SK-N-SH (cell line): Measurements from ENCODE around the gene CELF5. TPM values are rescaled to one million over a fixed set of nuclear protein-coding genes. Genes with fewer than 3 reads are reported as not detected.

Experiments used
- CTCF ChIA-PET: fragments of 300-600, 350-600 bp; formaldehyde crosslinking; extraction: SDS; loops from one replicate; lab custom pipeline; 2021; lab: Yijun Ruan, JAX
- POLR2A ChIA-PET: fragments of 350-600 bp; sonication (Branson Sonifier 250); formaldehyde crosslinking; extraction: SDS; loops from one replicate; lab custom pipeline; 2020; ENCODE audit warnings: antibody characterized with exemption, inconsistent platforms; lab: Yijun Ruan, JAX
- DNase-seq: peaks from one replicate; pipeline ENCODE4 v3.0.0; 2012
- H2AFZ ChIP-seq: fragments of 200-600 bp; sonication (generic); 2 replicates; pipeline ENCODE4 v1.8.1; 2016; ENCODE audit warnings: antibody characterized with exemption, mild to moderate bottlenecking, low read depth
- H3F3A ChIP-seq: fragments of 200-600 bp; sonication (generic); replicated peaks from 2 replicates; pipeline ENCODE3; 2016; ENCODE audit warnings: antibody characterized with exemption, mild to moderate bottlenecking; ENCODE audit not compliant: insufficient read depth
- H3K27ac ChIP-seq, 2 experiments: fragments of 200-500 bp in 1 of 2; fragments of 200-600 bp in 1 of 2; sonication (Bioruptor generic) in 1 of 2; sonication (generic), shearing (Covaris generic) in 1 of 2; 2 replicates each; pipeline versions ENCODE4 v1.5.1 to v1.6.1; 2014 to 2016; ENCODE audit warnings: low read depth in 2 of 2, inconsistent platforms in 1 of 2, low read length in 1 of 2, mild to moderate bottlenecking in 1 of 2, mixed read lengths in 1 of 2
- H3K27me3 ChIP-seq: fragments of 200-600 bp; sonication (generic), shearing (Covaris generic); 2 replicates; pipeline ENCODE4 v1.6.1; 2016; ENCODE audit warnings: mixed run types; ENCODE audit not compliant: insufficient read depth
- H3K36me3 ChIP-seq, 2 experiments: fragments of 200-500 bp in 1 of 2; fragments of 200-600 bp in 1 of 2; sonication (Bioruptor generic) in 1 of 2; sonication (generic) in 1 of 2; replicated peaks in 1 of 2; 2 replicates each; pipeline versions ENCODE3 to v1.5.1; 2014 to 2016; ENCODE audit warnings: low read length in 1 of 2, mild to moderate bottlenecking in 1 of 2; ENCODE audit not compliant: insufficient read depth in 2 of 2, control insufficient read depth in 1 of 2
- H3K4me1 ChIP-seq, 2 experiments: fragments of 200-500 bp in 1 of 2; fragments of 200-600 bp in 1 of 2; sonication (Bioruptor generic) in 1 of 2; sonication (generic), shearing (Covaris generic) in 1 of 2; 2 replicates each; pipeline versions ENCODE4 v1.5.1 to v1.6.1; 2014 to 2016; ENCODE audit warnings: low read depth in 1 of 2, low read length in 1 of 2, mixed run types in 1 of 2; ENCODE audit not compliant: insufficient read depth in 2 of 2, control insufficient read depth in 1 of 2
- H3K4me2 ChIP-seq: fragments of 200-600 bp; sonication (generic), shearing (Covaris generic); 2 replicates; pipeline ENCODE4 v1.6.1; 2017; ENCODE audit warnings: mixed run types
- H3K4me3 ChIP-seq, 2 experiments: fragments of 200-500 bp in 1 of 2; fragments of 200-600 bp in 1 of 2; sonication (Bioruptor generic) in 1 of 2; sonication (generic), shearing (Covaris generic) in 1 of 2; 2 replicates each; pipeline versions ENCODE4 v1.5.1 to v1.8.1; 2014 to 2016; ENCODE audit warnings: low read depth in 2 of 2, inconsistent platforms in 1 of 2, low read length in 1 of 2, mild to moderate bottlenecking in 1 of 2, mixed read lengths in 1 of 2, moderate library complexity in 1 of 2
- H3K79me2 ChIP-seq: fragments of 200-600 bp; sonication (generic); 2 replicates; pipeline ENCODE4 v1.8.1; 2017; ENCODE audit warnings: mild to moderate bottlenecking; ENCODE audit not compliant: insufficient read depth
- H3K9ac ChIP-seq: fragments of 200-600 bp; sonication (generic); 2 replicates; pipeline ENCODE4 v1.6.1; 2017; ENCODE audit warnings: mixed run types
- H3K9me2 ChIP-seq: fragments of 200-600 bp; sonication (generic); 2 replicates; pipeline ENCODE4 v1.6.1; 2017; ENCODE audit warnings: mixed run types
- H3K9me3 ChIP-seq: fragments of 200-600 bp; sonication (generic); 2 replicates; pipeline ENCODE4 v1.6.1; 2017; ENCODE audit warnings: mixed run types, mild to moderate bottlenecking, moderate library complexity
- H4K20me1 ChIP-seq: fragments of 200-600 bp; sonication (generic); 2 replicates; pipeline ENCODE4 v1.6.1; 2017; ENCODE audit warnings: mild to moderate bottlenecking, mixed run types; ENCODE audit not compliant: insufficient read depth
- EZH2phosphoT487 ChIP-seq: fragments of 200-600 bp; sonication (generic); IDR thresholded peaks from 2 replicates; pipeline ENCODE4 v1.6.1; 2017; ENCODE audit warnings: low read depth, mixed run types, mild to moderate bottlenecking, antibody characterized with exemption, moderate library complexity, borderline replicate concordance
- FOXM1 ChIP-seq: IDR thresholded peaks from 2 replicates; pipeline ENCODE4 v1.4.0; 2012; ENCODE audit warnings: low read depth, mild to moderate bottlenecking
- JUND ChIP-seq: IDR thresholded peaks from 2 replicates; pipeline ENCODE4 v1.4.0; 2012
- MAX ChIP-seq: IDR thresholded peaks from 2 replicates; pipeline ENCODE4 v1.4.0; 2012; ENCODE audit warnings: low read depth
- NRF1 ChIP-seq: IDR thresholded peaks from 2 replicates; pipeline ENCODE4 v1.6.1; 2012; ENCODE audit warnings: low read depth, mild to moderate bottlenecking, low read length
- RFX5 ChIP-seq: IDR thresholded peaks from 2 replicates; pipeline ENCODE4 v1.6.1; 2012; ENCODE audit warnings: mild to moderate bottlenecking, improper control_type of control experiment, low read length
- SIN3A ChIP-seq: IDR thresholded peaks from 2 replicates; pipeline ENCODE4 v1.6.1; 2012; ENCODE audit warnings: low read depth, mild to moderate bottlenecking, low read length, moderate library complexity, borderline replicate concordance
- SMC3 ChIP-seq: IDR thresholded peaks from 2 replicates; pipeline ENCODE4 v1.6.1; 2012; ENCODE audit warnings: low read depth, low read length, improper control_type of control experiment
- WGBS: methylation state at CpG from one replicate; pipeline ENCODE4 v1.1.6; 2017; ENCODE audit warnings: low lambda C conversion rate; 5-methylcytosine and 5-hydroxymethylcytosine counted together
- polyA plus RNA-seq, 3 experiments: library from polyadenylated mRNA; depleted of rRNA; stranded (reverse); fragments of >200 nt; gene quantifications; 2 replicates each; pipeline ENCODE4 v1.2.3, GENCODE V29; 2012
- TF ChIP-seq, protein P1 (sequence below): fragments of 150-350 bp; IDR thresholded peaks from 2 replicates; pipeline ENCODE4 v1.6.1; 2017; ENCODE audit warnings: antibody characterized with exemption, low read length, low read depth, borderline replicate concordance

Gene CELF5
- polyA plus RNA-seq, 1 of the 3 experiments (the other 2 are of a cell fraction), result 0.33 TPM

- Histone ChIP-seq H3K27ac (no peak overlapping the region), H4K20me1 (no peaks in the 10 kb centered on the region), H3K27me3 (no peaks in the 10 kb centered on the region), H3K4me1 (no peaks in the 10 kb centered on the region), H3K9me2 (no peaks in the 10 kb centered on the region), H3K79me2 (no peaks in the 10 kb centered on the region), H3K4me3 (no peak overlapping the region), H3K9me3 (no peaks in the 10 kb centered on the region), H3F3A (no peaks in the 10 kb centered on the region), H2AFZ (no peak overlapping the region), H3K36me3 (no peaks in the 10 kb centered on the region), H3K4me2 (no peak overlapping the region), H3K9ac (no peak overlapping the region)
- no peak for TF ChIP-seq JUND
- POLR2A ChIA-PET, result no interaction called here
- no peak for DNase-seq
- CTCF ChIA-PET, result interaction anchor here (3.2 kb wide), 1 partner anchor 21 kb away, joined by 15 read pairs; no protein-coding TSS in a partner anchor
- 84% methylated on average over 7 of the region's 7 CpGs for WGBS
Observed at GRCh38 chr19:3283246-3283751, 58.8 kb downstream of the CELF5 start.

- Histone ChIP-seq H3K27me3 (no peaks in the 10 kb centered on the region), H3K79me2 (no peaks in the 10 kb centered on the region), H3K27ac (no peak overlapping the region), H3K36me3 (no peaks in the 10 kb centered on the region), H4K20me1 (no peaks in the 10 kb centered on the region), H3K9ac (no peak overlapping the region), H3K9me3 (no peaks in the 10 kb centered on the region), H2AFZ (no peak overlapping the region), H3K4me3 (no peak overlapping the region), H3K9me2 (no peaks in the 10 kb centered on the region), H3K4me1 (no peaks in the 10 kb centered on the region), H3F3A (no peaks in the 10 kb centered on the region), H3K4me2 (no peak overlapping the region)
- DNase-seq, result no peak
- POLR2A ChIA-PET, result no interaction called here
- CTCF ChIA-PET, result interaction anchor here (0.5 to 3.2 kb wide), 4 partner anchors 8 to 883 kb away, joined by 3 to 15 read pairs (median 4); partner anchors contain the start of gene CELF5
- TF ChIP-seq FOXM1, result no peak
- TF ChIP-seq, protein P1, sequence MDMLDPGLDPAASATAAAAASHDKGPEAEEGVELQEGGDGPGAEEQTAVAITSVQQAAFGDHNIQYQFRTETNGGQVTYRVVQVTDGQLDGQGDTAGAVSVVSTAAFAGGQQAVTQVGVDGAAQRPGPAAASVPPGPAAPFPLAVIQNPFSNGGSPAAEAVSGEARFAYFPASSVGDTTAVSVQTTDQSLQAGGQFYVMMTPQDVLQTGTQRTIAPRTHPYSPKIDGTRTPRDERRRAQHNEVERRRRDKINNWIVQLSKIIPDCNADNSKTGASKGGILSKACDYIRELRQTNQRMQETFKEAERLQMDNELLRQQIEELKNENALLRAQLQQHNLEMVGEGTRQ, result no peak
- TF ChIP-seq RFX5, result no peak
- TF ChIP-seq SMC3, result no peak
- no peak for TF ChIP-seq EZH2phosphoT487
- no peak for TF ChIP-seq SIN3A
- TF ChIP-seq NRF1, result no peak
- TF ChIP-seq MAX, result no peak
- 72% methylated on average over 17 of the region's 17 CpGs for WGBS
Observed at GRCh38 chr19:3283886-3284657, 59.6 kb downstream of the CELF5 start.
